GM19043 (cell line): ENCODE measurements around the gene ABCG1.

Experiments used
- ATAC-seq: cut with Tn5 transposase; IDR thresholded peaks from one replicate; pipeline ENCODE4 v1.9.1; 2021; ENCODE audit warnings: low read depth; ENCODE audit not compliant: unreplicated experiment

ABCG1 gene

GRCh38 chr21:42248783-42249597 is 30.1 kb downstream of the ABCG1 start:
- ATAC-seq = peak; percentile 68

- no peak for ATAC-seq
Observed at GRCh38 chr21:42250422-42251403, 31.8 kb downstream of the ABCG1 start.

GRCh38 chr21:42251654-42252324 is 32.8 kb downstream of the ABCG1 start:
- ATAC-seq = no peak

GRCh38 chr21:42252325-42252654 is 33.4 kb downstream of the ABCG1 start:
- no peak for ATAC-seq

GRCh38 chr21:42252778-42253340 is 33.9 kb downstream of the ABCG1 start:
- ATAC-seq = no peak

DNA sequence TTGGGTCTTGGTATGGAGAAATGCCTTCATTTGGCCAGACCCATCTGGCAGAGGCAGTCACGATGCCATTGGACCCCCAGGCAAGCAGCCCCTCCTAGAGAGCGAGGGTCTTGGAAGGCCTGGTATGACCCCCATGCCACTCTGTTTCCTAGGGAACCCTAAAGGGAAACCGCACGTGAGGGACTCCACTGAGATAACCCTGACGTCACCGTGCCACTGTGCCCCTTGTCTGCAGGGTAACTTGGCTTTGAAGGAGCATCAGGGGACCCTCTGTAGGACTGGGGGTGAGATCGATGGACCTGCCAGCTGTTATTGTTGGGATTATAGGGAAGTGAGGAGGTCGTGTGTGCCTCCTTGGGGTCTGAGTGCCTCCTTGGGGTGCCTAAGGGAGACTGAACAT is 34.5 kb downstream of the ABCG1 start:
- ATAC-seq = no peak

GRCh38 chr21:42254083-42254482 is 35.1 kb downstream of the ABCG1 start:
- no peak for ATAC-seq

DNA sequence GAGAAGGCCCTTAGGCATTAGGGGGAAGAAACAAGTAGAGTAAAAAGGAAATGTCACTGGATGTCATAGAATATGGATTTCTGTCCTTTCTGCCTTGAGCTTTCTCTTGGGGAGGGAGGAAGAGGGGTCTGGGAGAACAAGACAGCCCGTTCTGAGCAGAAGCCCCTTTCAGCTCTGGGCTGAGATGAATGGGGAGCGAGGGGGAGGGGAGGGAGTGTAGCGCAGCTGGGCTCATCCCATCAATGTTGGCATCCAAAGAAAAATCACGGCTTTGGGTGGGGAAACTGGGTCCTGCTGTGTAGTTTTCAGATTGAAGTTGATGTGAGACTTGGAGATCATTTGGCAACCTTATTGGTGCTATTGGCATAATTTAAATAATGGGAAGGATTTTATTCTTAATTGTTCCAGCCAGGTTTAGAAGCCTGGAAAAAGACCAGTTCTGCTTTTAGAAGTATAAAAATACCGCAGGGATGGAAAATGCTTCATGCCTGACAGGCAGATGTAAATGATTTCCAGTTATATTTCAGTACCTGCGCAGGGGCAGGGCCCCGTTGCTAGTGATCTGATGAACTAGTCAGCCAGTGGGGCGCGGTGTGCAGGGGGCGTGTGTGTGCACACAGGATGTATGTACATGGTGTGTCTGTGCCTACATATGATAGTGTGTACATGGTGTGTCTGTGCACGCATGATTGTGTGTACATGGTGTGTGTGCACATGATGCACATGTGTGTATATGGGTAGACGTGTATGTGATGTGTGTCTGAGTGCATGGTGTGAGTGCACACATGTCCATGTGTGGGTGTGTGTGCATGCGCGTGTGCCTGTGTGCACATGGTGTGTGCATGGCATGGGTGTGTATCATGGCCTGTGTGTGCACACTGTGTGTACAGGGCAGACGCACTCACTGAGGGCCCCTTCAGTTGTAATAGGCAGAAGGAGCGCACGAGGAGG is 36.0 kb downstream of the ABCG1 start:
- ATAC-seq = no peak

DNA sequence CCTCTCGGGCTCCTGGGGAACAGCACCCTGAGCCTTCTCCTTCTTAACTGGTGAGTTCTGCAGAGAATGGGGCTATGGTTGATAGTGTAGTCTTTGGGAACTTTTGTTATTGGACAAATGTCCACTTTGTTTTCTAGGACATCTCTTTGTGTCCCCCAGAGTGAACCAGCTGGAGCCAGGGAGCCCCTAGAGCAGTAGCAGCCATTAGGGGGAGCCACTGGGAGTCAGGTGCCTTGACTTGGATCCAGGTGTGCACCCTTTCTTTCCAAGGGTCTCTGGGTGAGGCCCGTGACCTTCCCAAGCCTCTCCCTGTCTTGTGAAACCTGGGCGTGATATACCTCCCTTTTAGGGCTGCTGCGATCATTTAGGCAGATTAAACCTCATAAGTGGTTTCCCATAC is 36.9 kb downstream of the ABCG1 start:
- ATAC-seq = no peak

- ATAC-seq = no peak
Observed at GRCh38 chr21:42256316-42256715, 37.4 kb downstream of the ABCG1 start.

DNA sequence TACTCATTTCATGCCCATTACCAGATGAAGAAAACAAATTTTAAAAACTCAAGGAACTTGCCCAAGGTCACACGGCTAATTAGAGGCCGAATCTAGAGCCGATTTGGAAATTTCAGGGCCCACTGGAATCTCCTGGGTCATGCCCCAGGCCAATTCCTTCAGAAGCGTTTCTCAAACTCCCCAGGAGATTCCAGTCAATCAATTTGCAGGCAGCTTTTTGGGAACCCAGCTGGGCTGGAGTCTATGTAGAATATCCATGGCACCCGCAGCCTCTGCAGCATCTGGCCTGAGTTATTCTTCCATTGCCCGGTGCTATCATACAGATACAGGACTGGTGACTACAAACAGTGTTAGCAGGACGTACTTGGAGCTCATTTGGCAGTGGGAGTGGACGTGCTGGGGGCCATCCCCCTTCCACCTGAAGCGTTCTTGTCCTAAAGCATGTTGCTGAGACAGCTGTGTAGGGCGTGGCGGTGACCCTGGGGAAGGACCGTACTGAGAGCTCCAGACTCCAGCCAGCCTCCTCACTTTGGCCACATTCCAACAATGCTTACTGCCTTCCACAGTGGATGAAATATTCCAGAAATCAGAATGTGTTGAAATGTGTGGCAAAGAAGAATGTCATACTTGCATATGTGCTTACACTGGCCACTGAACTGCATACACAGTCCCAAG is 38.3 kb downstream of the ABCG1 start:
- no peak for ATAC-seq

DNA sequence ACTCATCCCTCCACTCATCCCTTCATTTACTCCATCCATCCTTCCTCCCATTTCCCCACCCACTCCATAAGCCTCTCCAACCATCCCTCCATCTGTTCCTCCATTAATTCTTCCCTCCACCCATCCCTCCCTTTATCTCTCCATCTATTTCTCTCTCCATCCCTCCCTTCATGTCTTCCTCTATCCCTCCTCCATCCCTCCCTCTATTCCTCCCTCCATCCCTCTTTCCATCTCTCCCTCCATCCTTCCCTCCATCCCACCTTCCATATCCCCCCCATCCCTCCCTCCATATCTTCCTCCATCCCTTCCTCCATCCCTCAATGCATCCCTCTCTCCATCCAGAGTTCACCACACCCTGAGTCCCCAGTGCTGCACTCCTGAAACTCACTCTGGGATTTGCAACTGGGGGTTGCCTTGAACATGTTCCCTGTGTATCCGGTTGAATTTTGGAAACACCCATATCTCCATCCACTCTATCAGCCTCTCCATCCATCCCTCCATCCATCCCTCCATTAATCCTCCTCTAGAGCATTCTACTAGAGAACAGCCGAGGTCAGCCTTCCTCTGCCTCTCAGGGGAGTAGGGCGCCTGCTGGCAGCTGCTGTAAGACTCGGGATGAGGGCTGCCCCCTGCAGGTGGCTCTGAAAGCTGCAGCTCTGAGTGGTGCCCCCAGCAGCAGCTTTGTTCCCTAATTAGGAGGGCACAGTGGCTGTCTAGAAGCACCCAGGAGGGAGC is 39.4 kb downstream of the ABCG1 start:
- ATAC-seq = no peak

DNA sequence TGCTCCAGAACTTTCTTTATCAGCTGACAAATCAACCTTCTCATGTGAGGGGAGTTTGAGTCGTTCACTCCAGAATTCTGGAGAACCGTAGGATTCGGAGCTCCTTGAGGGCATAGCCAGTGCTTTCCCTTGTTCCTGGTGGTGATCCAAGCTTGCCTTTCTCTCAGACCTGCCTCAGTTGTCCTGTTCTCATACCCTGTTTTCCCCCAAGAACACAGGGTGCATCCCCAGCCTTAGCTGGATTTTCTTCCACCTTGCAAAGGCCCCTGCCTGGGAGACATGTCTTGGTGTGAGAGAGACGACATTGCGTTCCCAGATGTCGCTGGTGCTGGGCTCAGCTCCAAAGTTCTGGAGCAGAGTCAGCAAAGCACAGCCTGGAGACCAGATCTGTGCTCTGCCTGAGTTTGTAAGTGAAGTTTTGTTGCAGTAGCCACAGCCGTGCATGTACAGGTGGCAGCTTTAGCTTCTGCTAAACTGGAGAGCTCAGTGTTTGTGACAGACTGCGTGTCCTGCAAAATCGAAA is 40.0 kb downstream of the ABCG1 start:
- ATAC-seq = no peak

GRCh38 chr21:42260121-42260520 is 41.2 kb downstream of the ABCG1 start:
- no peak for ATAC-seq

DNA sequence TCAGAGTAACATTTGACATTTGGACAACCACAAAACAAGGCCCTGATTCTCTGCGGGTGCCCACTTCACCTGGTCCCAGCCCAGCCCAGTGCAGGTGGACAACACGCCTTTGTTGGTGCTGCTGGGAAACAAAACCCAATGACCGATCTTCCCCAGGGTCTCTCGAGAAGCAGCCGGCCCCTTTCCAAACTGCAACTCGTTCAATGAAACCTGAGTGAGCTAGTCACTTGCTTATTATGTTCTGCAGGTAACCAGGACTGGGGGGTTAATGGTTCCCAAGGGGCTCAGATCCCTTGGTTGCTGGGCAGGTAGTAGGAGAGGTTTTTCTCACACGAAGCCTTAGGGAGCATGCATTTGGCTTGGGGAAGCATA is 42.9 kb downstream of the ABCG1 start:
- ATAC-seq = no peak

DNA sequence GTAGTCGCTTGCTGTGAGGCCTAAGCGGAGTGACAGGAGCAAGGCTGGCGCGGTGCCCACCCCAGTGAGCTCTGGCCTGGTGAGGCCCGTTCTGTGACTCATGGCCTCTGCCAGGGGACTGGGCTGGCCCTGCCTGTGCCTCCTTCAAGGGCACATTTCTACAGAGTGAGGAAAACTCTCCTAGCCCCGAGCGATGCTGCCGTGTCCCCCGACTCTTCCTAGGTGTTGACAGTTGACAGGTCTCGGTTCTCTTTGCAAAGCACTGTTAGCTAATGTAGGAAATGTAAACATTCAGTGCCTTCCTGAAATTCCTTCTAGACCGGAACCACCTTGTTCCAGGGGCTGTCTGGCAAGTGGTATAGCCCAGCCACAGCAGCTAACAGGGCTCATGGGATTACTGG is 43.9 kb downstream of the ABCG1 start:
- no peak for ATAC-seq

GRCh38 chr21:42263591-42264131 is 44.7 kb downstream of the ABCG1 start:
- no peak for ATAC-seq
